Upper lobe of right lung (tissue), 1 donor: ENCODE measurements around the gene OCEL1. TPM values are rescaled to one million over a fixed set of nuclear protein-coding genes. Genes with fewer than 3 reads are reported as not detected.

Experiments used
- ATAC-seq: fragments of 200-7000 bp; cut with Tn5 transposase; one replicate; pipeline ENCODE4 v1.9.1; 2020; ENCODE audit warnings: mild to moderate bottlenecking, moderate library complexity
- DNase-seq: peaks from one replicate; pipeline ENCODE4 v3.0.0-alpha.2; 2020
- H3K27ac ChIP-seq: fragments of 200-600 bp; one replicate; pipeline ENCODE4 v1.8.0; 2022
- H3K27me3 ChIP-seq: fragments of 200-600 bp; one replicate; pipeline ENCODE4 v1.8.0; 2022; ENCODE audit warnings: mild to moderate bottlenecking
- H3K36me3 ChIP-seq: fragments of 200-600 bp; one replicate; pipeline ENCODE4 v1.8.0; 2022
- H3K4me1 ChIP-seq: fragments of 200-600 bp; one replicate; pipeline ENCODE4 v1.8.0; 2022
- H3K4me3 ChIP-seq: fragments of 200-600 bp; one replicate; pipeline ENCODE4 v1.8.0; 2022; ENCODE audit warnings: mild to moderate bottlenecking
- H3K9me3 ChIP-seq: fragments of 200-600 bp; one replicate; pipeline ENCODE4 v1.8.0; 2022
- CTCF ChIP-seq: fragments of 200-600 bp; IDR thresholded peaks from one replicate; pipeline ENCODE4 v1.8.0; 2022; ENCODE audit warnings: antibody characterized with exemption
- intact Hi-C: fragments of 100-400 bp; cut with DNase I; formaldehyde crosslinking; loops from one replicate; pipeline ENCODE4 v1.11.0; 2022
- total RNA-seq: library from RNA; stranded (reverse); fragmentation: NEBNext Ultra II Directional; extraction: Animal tissue kit (Norgen Biotek cat#: 25700); gene quantifications from one replicate; pipeline ENCODE4 v1.2.1, GENCODE V29; 2021
- donor health status: DM: no; HTN: yes; CAD: no; lungs with severe emphysema.

Gene OCEL1
- total RNA-seq, 1 donor from 2014 or later, result 31.6 TPM

DNA sequence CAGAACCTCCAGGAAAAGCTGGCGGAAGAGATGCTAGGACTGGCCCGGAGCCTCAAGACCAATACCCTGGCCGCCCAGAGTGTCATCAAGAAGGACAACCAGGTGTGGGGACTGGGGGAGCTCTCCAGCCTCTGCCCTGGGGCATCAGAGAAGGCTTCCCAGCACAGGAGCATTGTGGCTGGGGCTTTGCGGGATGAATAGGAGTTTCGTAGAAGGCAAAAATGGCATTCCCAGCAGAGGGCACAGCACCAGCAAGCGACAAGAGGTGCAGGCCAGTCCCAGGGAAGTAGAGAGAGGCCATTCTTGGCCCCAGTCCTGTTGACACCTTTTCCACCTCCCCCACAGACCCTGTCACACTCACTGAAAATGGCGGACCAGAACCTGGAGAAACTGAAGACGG, 6.7 kb upstream of the OCEL1 start:
- peaks cover 24% of the 10 kb centered on the region for H3K36me3 ChIP-seq
- no peak for TF ChIP-seq CTCF
- H3K4me3 ChIP-seq, result no peak overlapping the region
- H3K4me1 ChIP-seq, result peaks cover 12% of the 10 kb centered on the region
- intact Hi-C loops, result no loop called here
- no peak for DNase-seq
- no peaks in the 10 kb centered on the region for H3K9me3 ChIP-seq
- no peaks in the 10 kb centered on the region for H3K27me3 ChIP-seq
- no peak overlapping the region for H3K27ac ChIP-seq
- no peak for ATAC-seq

DNA sequence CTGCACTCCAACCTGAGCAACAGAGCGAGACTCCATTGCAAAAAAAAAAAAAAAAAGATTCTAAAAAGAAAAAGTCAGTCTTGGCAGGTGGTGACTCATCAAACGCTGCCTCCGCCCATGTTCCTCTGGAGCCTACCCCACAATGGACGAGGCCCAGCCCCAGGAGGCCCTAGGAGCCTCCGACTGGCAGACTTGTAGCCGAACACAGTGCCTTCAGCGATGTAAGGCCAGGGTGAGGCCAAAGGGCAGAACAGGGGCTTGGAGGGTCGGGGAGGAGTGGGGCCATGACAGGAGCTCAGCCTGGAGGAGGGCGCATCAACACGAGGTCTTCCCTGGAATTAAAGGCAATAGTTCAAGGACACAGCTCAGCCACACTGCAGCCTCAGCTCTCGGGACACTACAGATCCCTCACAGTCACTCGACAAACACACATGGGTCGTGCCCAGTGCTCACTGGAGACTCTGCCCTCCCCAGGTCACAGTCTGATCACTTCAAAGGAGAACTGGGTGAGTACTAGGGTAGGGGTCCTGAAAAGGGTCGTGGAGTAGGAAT, 5.7 kb upstream of the OCEL1 start:
- Histone ChIP-seq H3K9me3 (no peaks in the 10 kb centered on the region), H3K4me3 (no peak overlapping the region), H3K4me1 (peaks cover 6% of the 10 kb centered on the region), H3K36me3 (peaks cover 24% of the 10 kb centered on the region), H3K27me3 (no peaks in the 10 kb centered on the region), H3K27ac (no peak overlapping the region)
- ATAC-seq (no peak), DNase-seq (no peak)
- TF ChIP-seq CTCF, result no peak
- intact Hi-C loops, result no loop called here

DNA sequence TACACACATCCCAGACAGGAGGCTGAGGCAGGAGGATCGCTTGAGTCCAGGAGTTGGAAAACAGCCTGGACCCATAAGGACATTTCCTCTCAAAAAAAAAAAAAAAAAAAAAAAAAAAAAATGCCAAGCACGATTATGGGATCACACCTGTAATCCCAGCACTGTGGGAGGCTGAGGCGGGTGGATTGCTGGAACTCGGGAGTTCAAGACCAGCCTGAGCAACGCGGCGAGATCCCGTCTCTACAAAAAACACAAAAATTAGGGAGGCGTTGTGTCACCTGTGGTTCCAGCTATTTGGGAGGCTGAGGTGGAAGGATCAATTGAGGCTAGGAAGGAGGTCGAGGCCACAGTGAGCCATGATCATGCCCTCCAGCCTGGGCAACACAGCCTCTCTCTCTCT, 973 bp upstream of the OCEL1 start:
- Histone ChIP-seq H3K27ac (no peak overlapping the region), H3K27me3 (no peaks in the 10 kb centered on the region), H3K4me3 (no peak overlapping the region), H3K4me1 (peaks cover 11% of the 10 kb centered on the region), H3K36me3 (no peaks in the 10 kb centered on the region), H3K9me3 (no peaks in the 10 kb centered on the region)
- intact Hi-C loops, result no loop called here
- no peak for ATAC-seq
- DNase-seq, result no peak
- TF ChIP-seq CTCF, result no peak

- no peak overlapping the region for H3K27ac ChIP-seq
These were observed 1.9 kb downstream of the OCEL1 start for GRCh38 chr19:17227798-17228367.

GRCh38 chr19:17229890-17230289, 3.9 kb downstream of the OCEL1 start:
- H3K36me3 ChIP-seq, result peaks cover 32% of the 10 kb centered on the region
- H3K27ac ChIP-seq, result no peak overlapping the region
- no peak overlapping the region for H3K4me3 ChIP-seq
- no peak for TF ChIP-seq CTCF
- no peaks in the 10 kb centered on the region for H3K9me3 ChIP-seq
- DNase-seq, result no peak
- no peak for ATAC-seq
- H3K4me1 ChIP-seq, result peaks cover 16% of the 10 kb centered on the region
- no peaks in the 10 kb centered on the region for H3K27me3 ChIP-seq
- intact Hi-C loops, result no loop called here

More at GRCh38 chr19:17227798-17228367, 1.9 kb downstream of the OCEL1 start:
- no peak for ATAC-seq
- H3K27me3 ChIP-seq, result no peaks in the 10 kb centered on the region
- H3K4me1 ChIP-seq, result peaks cover 11% of the 10 kb centered on the region
- no peak overlapping the region for H3K4me3 ChIP-seq
- intact Hi-C loops, result no loop called here
- no peaks in the 10 kb centered on the region for H3K9me3 ChIP-seq
- TF ChIP-seq CTCF, result no peak
- no peak for DNase-seq
- H3K36me3 ChIP-seq, result peaks cover 23% of the 10 kb centered on the region

DNA sequence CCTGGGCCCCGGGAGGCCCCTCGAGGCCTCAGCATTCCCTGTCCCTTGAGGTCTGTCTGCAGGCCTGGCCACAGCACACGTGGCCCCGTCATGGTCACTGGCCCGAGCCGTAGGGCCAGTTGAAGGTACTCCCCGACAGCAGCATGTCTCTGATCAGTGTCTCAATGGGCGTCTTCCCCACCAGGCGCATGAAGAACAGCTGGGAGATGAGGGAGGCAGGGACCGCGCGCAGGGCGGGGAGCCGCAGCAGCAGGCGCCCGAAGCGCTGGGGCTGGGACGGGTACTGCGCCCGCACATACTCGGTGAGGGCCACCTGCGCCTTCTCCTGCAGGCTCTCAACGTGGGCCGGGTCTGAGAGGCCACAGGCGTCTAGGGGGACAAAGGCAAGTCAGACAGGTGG, 6.2 kb downstream of the OCEL1 start:
- intact Hi-C loops, result no loop called here
- DNase-seq (no peak), ATAC-seq (no peak)
- peaks cover 18% of the 10 kb centered on the region for H3K4me1 ChIP-seq
- no peaks in the 10 kb centered on the region for H3K27me3 ChIP-seq
- TF ChIP-seq CTCF, result no peak
- peaks cover 32% of the 10 kb centered on the region for H3K36me3 ChIP-seq
- H3K27ac ChIP-seq, result no peak overlapping the region
- no peak overlapping the region for H3K4me3 ChIP-seq
- H3K9me3 ChIP-seq, result no peaks in the 10 kb centered on the region
